CD14-positive monocyte (primary cell): ENCODE measurements around the gene CXCL16. TPM values are rescaled to one million over a fixed set of nuclear protein-coding genes. Genes with fewer than 3 reads are reported as not detected.

Experiments
- DNase-seq, 3 donors: peaks; one replicate each; pipeline ENCODE4 v3.0.0-alpha.2; 2011 to 2022
- H2AFZ ChIP-seq: 2 replicates; pipeline ENCODE4 v1.6.0; 2012; ENCODE audit warnings: mild to moderate bottlenecking, low read depth, low read length, inconsistent platforms; ENCODE audit not compliant: insufficient read depth, poor library complexity, severe bottlenecking
- H3K27ac ChIP-seq, 2 donors: 1 replicate in 1 of 2; 2 replicates in 1 of 2; pipeline ENCODE4 v1.5.1; 2012 to 2013; ENCODE audit warnings: low read length in 2 of 2, control low read depth in 1 of 2, inconsistent platforms in 1 of 2, low read depth in 1 of 2, mild to moderate bottlenecking in 1 of 2
- H3K27me3 ChIP-seq, 2 donors: one replicate each; pipeline versions ENCODE4 v1.6.0 to v1.6.1; 2011 to 2013; ENCODE audit warnings: low read length in 2 of 2; ENCODE audit not compliant: control insufficient read depth in 2 of 2, insufficient read depth in 2 of 2
- H3K36me3 ChIP-seq, 2 donors: replicated peaks in 1 of 2; 1 replicate in 1 of 2; 2 replicates in 1 of 2; pipeline versions ENCODE4 v1.5.1 to v1.6.1; 2012 to 2013; ENCODE audit warnings: low read length in 2 of 2, control low read depth in 1 of 2, inconsistent platforms in 1 of 2, mild to moderate bottlenecking in 1 of 2; ENCODE audit not compliant: insufficient read depth in 2 of 2, control insufficient read depth in 1 of 2
- H3K4me1 ChIP-seq, 2 donors: 1 replicate in 1 of 2; 2 replicates in 1 of 2; pipeline versions ENCODE4 v1.5.1 to v1.6.1; 2012 to 2013; ENCODE audit warnings: low read length in 2 of 2, control low read depth in 1 of 2, inconsistent platforms in 1 of 2, mild to moderate bottlenecking in 1 of 2, moderate library complexity in 1 of 2; ENCODE audit not compliant: insufficient read depth in 2 of 2, control insufficient read depth in 1 of 2
- H3K4me2 ChIP-seq: replicated peaks from 2 replicates; pipeline ENCODE3; 2012; ENCODE audit warnings: low read length, moderate library complexity, mild to moderate bottlenecking; ENCODE audit not compliant: poor library complexity, severe bottlenecking; ENCODE audit errors: extremely low read depth
- H3K4me3 ChIP-seq, 3 experiments: fragments of 200-600 bp in 1 of 3; sonication (generic) in 1 of 3; replicated peaks in 1 of 3; 1 replicate in 2 of 3; 2 replicates in 1 of 3; pipeline ENCODE4 v1.5.1; 2011 to 2013; ENCODE audit warnings: low read length in 3 of 3, mild to moderate bottlenecking in 3 of 3, control low read depth in 2 of 3, low read depth in 2 of 3, inconsistent platforms in 1 of 3, moderate library complexity in 1 of 3
- H3K79me2 ChIP-seq: 2 replicates; pipeline ENCODE4 v1.6.0; 2012; ENCODE audit warnings: mild to moderate bottlenecking, control low read depth, inconsistent platforms, low read length, moderate library complexity; ENCODE audit not compliant: insufficient read depth
- H3K9ac ChIP-seq: 2 replicates; pipeline ENCODE4 v1.6.0; 2017; ENCODE audit warnings: low read length, mild to moderate bottlenecking; ENCODE audit not compliant: insufficient read depth, poor library complexity, severe bottlenecking
- H3K9me3 ChIP-seq, 2 donors: replicated peaks in 1 of 2; 1 replicate in 1 of 2; 2 replicates in 1 of 2; pipeline versions ENCODE4 v1.5.1 to v1.6.1; 2012 to 2013; ENCODE audit warnings: low read length in 2 of 2, control low read depth in 1 of 2; ENCODE audit not compliant: control insufficient read depth in 1 of 2, insufficient read depth in 1 of 2
- H4K20me1 ChIP-seq: 2 replicates; pipeline ENCODE4 v1.6.0; 2012; ENCODE audit warnings: mild to moderate bottlenecking, low read length, control low read depth, moderate library complexity; ENCODE audit not compliant: insufficient read depth
- H3K27ac Mint-ChIP-seq, 7 donors: one replicate each; pipeline ENCODE4 v1.8.0; 2020; ENCODE audit warnings: mild to moderate bottlenecking in 7 of 7, mixed read lengths in 7 of 7, moderate library complexity in 6 of 7, inconsistent platforms in 2 of 7
- H3K27me3 Mint-ChIP-seq, 3 donors: one replicate each; pipeline ENCODE4 v1.8.0; 2021 to 2022; ENCODE audit warnings: low read depth in 3 of 3, mild to moderate bottlenecking in 3 of 3, mixed read lengths in 3 of 3, moderate library complexity in 3 of 3, inconsistent platforms in 1 of 3
- H3K36me3 Mint-ChIP-seq, 2 donors: one replicate each; pipeline ENCODE4 v1.8.0; 2020; ENCODE audit warnings: mixed read lengths in 2 of 2, inconsistent platforms in 1 of 2, mild to moderate bottlenecking in 1 of 2
- H3K4me1 Mint-ChIP-seq: one replicate; pipeline ENCODE4 v1.8.0; 2020; ENCODE audit warnings: mild to moderate bottlenecking, mixed read lengths
- H3K4me3 Mint-ChIP-seq, 2 donors: one replicate each; pipeline ENCODE4 v1.8.0; 2020; ENCODE audit warnings: mild to moderate bottlenecking in 2 of 2, mixed read lengths in 2 of 2, moderate library complexity in 1 of 2
- H3K9me3 Mint-ChIP-seq, 7 donors: one replicate each; pipeline ENCODE4 v1.8.0; 2020 to 2022; ENCODE audit warnings: mixed read lengths in 7 of 7, mild to moderate bottlenecking in 6 of 7, moderate library complexity in 6 of 7, inconsistent platforms in 2 of 7
- CTCF ChIP-seq: fragments of 200-600 bp; IDR thresholded peaks from one replicate; pipeline ENCODE4 v1.8.0; 2022; ENCODE audit warnings: antibody characterized with exemption, mild to moderate bottlenecking
- WGBS: methylation state at CpG from one replicate; pipeline ENCODE4 v1.1.5; 2013; ENCODE audit warnings: missing lambda C conversion rate; ENCODE audit not compliant: insufficient coverage; 5-methylcytosine and 5-hydroxymethylcytosine counted together
- intact Hi-C, 2 donors: fragments of 100-400 bp; cut with micrococcal nuclease; formaldehyde crosslinking; loops; one replicate each; pipeline versions ENCODE4 v1.15.0 to v1.15.1; 2023
- polyA plus RNA-seq, 3 donors: library from polyadenylated mRNA; depleted of rRNA in 1 of 3; unstranded in 2 of 3; stranded (reverse) in 1 of 3; fragments of 300-500 nt in 2 of 3; fragments of >200 nt in 1 of 3; fragmentation: Illumina TruSeq in 2 of 3; gene quantifications; 1 replicate in 2 of 3; 2 replicates in 1 of 3; pipeline ENCODE4 v1.2.3, GENCODE V29; 2012 to 2021

CXCL16 gene
- polyA plus RNA-seq, 3 donors, result 68.1 to 204 (median 103) TPM

DNA sequence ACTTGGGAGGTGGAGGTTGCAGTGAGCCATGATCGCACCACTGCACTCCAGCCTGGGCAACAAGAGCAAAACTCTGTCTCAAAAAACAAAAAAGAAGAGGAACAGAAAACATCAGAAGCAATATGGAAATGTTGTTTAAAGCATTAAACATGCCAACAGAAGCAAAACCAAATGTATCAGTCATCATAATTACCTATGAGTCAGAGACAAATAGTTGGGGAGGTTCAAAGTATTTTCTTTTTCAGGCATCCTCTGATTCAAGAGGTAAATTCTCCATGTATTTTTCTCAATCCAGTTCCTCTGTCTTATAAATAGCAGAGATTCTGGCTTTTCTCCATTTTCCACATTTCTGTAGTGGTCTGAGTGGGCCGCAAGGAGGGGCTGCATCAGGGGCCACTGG, 29.9 kb upstream of the CXCL16 start:
- Mint-ChIP-seq H3K9me3 (peaks cover 0 to 4% (median 0%) of the 10 kb centered on the region in 7 donors), H3K4me1 (peaks cover 55% of the 10 kb centered on the region), H3K27ac (peak overlapping the region; percentile 50 to 98 (median 94)), H3K36me3 (peaks cover 0 to 6% of the 10 kb centered on the region in 2 donors), H3K27me3 (peaks cover 4 to 23% (median 19%) of the 10 kb centered on the region in 3 donors), H3K4me3 (no peak overlapping the region)
- no peak overlapping the region for H2AFZ ChIP-seq
- H3K9me3 ChIP-seq, result no peaks in the 10 kb centered on the region
- no peaks in the 10 kb centered on the region for H3K36me3 ChIP-seq
- H3K27ac ChIP-seq, result peak overlapping the region; percentile 51 to 98
- H3K4me1 ChIP-seq, result peaks cover 64 to 71% of the 10 kb centered on the region in 2 donors
- peak; percentile 41 to 58 (median 43) for DNase-seq
- no peak overlapping the region for H3K4me2 ChIP-seq
- TF ChIP-seq CTCF, result no peak
- no peaks in the 10 kb centered on the region for H3K27me3 ChIP-seq
- WGBS, result 86% methylated on average over 1 of the region's 2 CpGs
- H3K4me3 ChIP-seq, result no peak overlapping the region
- no peaks in the 10 kb centered on the region for H3K79me2 ChIP-seq
- intact Hi-C loops, result loop anchor here (2.0 to 5.0 kb wide), 4 partner anchors 17 to 178 kb away; partner anchors contain the start of genes GLTPD2 (in 1 of the 2), MED11 (in 1 of the 2), PFN1 (in 1 of the 2) and VMO1 (in 1 of the 2)
- H4K20me1 ChIP-seq, result no peaks in the 10 kb centered on the region
- H3K9ac ChIP-seq, result no peak overlapping the region

- Histone ChIP-seq H4K20me1 (no peaks in the 10 kb centered on the region), H3K9ac (peak overlapping the region; percentile 37), H3K79me2 (no peaks in the 10 kb centered on the region), H3K9me3 (no peaks in the 10 kb centered on the region), H3K4me1 (peaks cover 78 to 85% of the 10 kb centered on the region in 2 donors), H3K27ac (peak overlapping the region; percentile 82 to 98), H3K27me3 (no peaks in the 10 kb centered on the region), H3K4me2 (peak overlapping the region; percentile 23), H2AFZ (no peak overlapping the region), H3K36me3 (no peaks in the 10 kb centered on the region), H3K4me3 (no peak overlapping the region)
- peak overlapping the region; percentile 94 to 99 (median 99) for H3K27ac Mint-ChIP-seq
- intact Hi-C loops, result loop anchor here (2.0 to 5.0 kb wide), 3 partner anchors 21 to 179 kb away; partner anchors contain the start of genes GLTPD2 (in 1 of the 2), MED11 (in 1 of the 2) and PFN1 (in 1 of the 2)
- peaks cover 65% of the 10 kb centered on the region for H3K4me1 Mint-ChIP-seq
- H3K9me3 Mint-ChIP-seq, result peaks cover 0 to 4% (median 0%) of the 10 kb centered on the region in 7 donors
- H3K27me3 Mint-ChIP-seq, result peaks cover 2 to 15% (median 12%) of the 10 kb centered on the region in 3 donors
- 63% methylated on average over 3 of the region's 6 CpGs for WGBS
- peak overlapping the region in 1 of 2 donors; percentile 53 for H3K4me3 Mint-ChIP-seq
- no peak for TF ChIP-seq CTCF
- peaks cover 0 to 6% of the 10 kb centered on the region in 2 donors for H3K36me3 Mint-ChIP-seq
- peak; percentile 85 to 90 (median 87) for DNase-seq
Measured at GRCh38 chr17:4768298-4768697, 28.6 kb upstream of the CXCL16 start.
